Measurements from ENCODE around the gene PCDH11Y. TPM values are rescaled to one million over a fixed set of nuclear protein-coding genes. Genes with fewer than 3 reads are reported as not detected.
"Not testable (repeated sequence)": the region's sequence is repeated elsewhere in the genome, so short reads cannot be mapped to it uniquely, and the experiment has no call there.

Gene PCDH11Y
- polyA plus RNA-seq, 3 donors: under 0.01 TPM; not detected in 2

- H3K27ac ChIP-seq (ENCODE audit: low read depth, low read length): not testable (repeated sequence)
- 92 to 100% methylated on average over 1 of the region's 1 CpG; no CpG with 5 or more reads in 1 of the 3 donors for WGBS, 3 donors
These were observed 776.4 kb downstream of the PCDH11Y start for GRCh38 chrY:5776485-5776884.

Data from adipose tissue (tissue), 3 donors.